Heart left ventricle (tissue), 16 donors: ENCODE results near the gene NUDT5. TPM values are rescaled to one million over a fixed set of nuclear protein-coding genes. Genes with fewer than 3 reads are reported as not detected.
"Not testable (repeated sequence)": the region's sequence is repeated elsewhere in the genome, so short reads cannot be mapped to it uniquely, and the experiment has no call there.

Source experiments
- ATAC-seq, 4 donors: fragments of 200-7000 bp; cut with Tn5 transposase; one replicate each; pipeline ENCODE4 v1.9.1; 2020 to 2022; ENCODE audit warnings: moderate library complexity in 4 of 4, mild to moderate bottlenecking in 3 of 4, moderate number of reproducible peaks in 1 of 4
- DNase-seq, 5 donors: peaks; one replicate each; pipeline ENCODE4 v3.0.0-alpha.2; 2020
- H3K27ac ChIP-seq, 12 donors: fragments of 200-600 bp; sonication (generic) in 4 of 12; one replicate each; pipeline versions ENCODE4 v1.5.0 to v1.8.0; 2016 to 2022; ENCODE audit warnings: mild to moderate bottlenecking in 2 of 12
- H3K27me3 ChIP-seq, 9 donors: fragments of 200-600 bp; sonication (generic) in 2 of 9; one replicate each; pipeline versions ENCODE4 v1.5.1 to v1.8.0; 2016 to 2022; ENCODE audit warnings: mild to moderate bottlenecking in 3 of 9
- H3K36me3 ChIP-seq, 9 donors: fragments of 200-600 bp; sonication (generic) in 2 of 9; one replicate each; pipeline versions ENCODE4 v1.5.0 to v1.8.0; 2018 to 2022; ENCODE audit warnings: mild to moderate bottlenecking in 2 of 9
- H3K4me1 ChIP-seq, 12 donors: fragments of 200-600 bp; sonication (generic) in 4 of 12; one replicate each; pipeline versions ENCODE4 v1.5.0 to v1.8.0; 2016 to 2022; ENCODE audit warnings: mild to moderate bottlenecking in 3 of 12
- H3K4me3 ChIP-seq, 12 donors: fragments of 200-600 bp; sonication (generic) in 4 of 12; one replicate each; pipeline versions ENCODE4 v1.5.0 to v1.8.0; 2017 to 2022; ENCODE audit warnings: mild to moderate bottlenecking in 9 of 12, moderate library complexity in 4 of 12
- H3K9me3 ChIP-seq, 12 donors: fragments of 200-600 bp; sonication (generic) in 4 of 12; one replicate each; pipeline versions ENCODE4 v1.5.0 to v1.8.0; 2016 to 2022; ENCODE audit warnings: mild to moderate bottlenecking in 1 of 12
- POLR2A ChIP-seq, 2 donors: fragments of 450-650 bp; IDR thresholded peaks; one replicate each; pipeline ENCODE4 v1.6.1; 2017; ENCODE audit warnings: antibody characterized with exemption in 2 of 2, mild to moderate bottlenecking in 2 of 2, moderate library complexity in 2 of 2
- WGBS, 4 donors: extraction: QIAGEN DNeasy Blood & Tissue Kit in 2 of 4; methylation state at CpG; one replicate each; pipeline versions ENCODE4 v1.1.5 to v1.1.7; 2013 to 2018; 5-methylcytosine and 5-hydroxymethylcytosine counted together
- intact Hi-C, 10 donors: fragments of 100-400 bp; cut with DNase I; formaldehyde crosslinking; loops; one replicate each; pipeline versions ENCODE4 v1.11.1 to v1.14.2; 2022
- polyA plus RNA-seq, 2 donors: library from polyadenylated mRNA; stranded (reverse); fragments of 200-250 nt; gene quantifications; one replicate each; pipeline ENCODE4 v1.2.3, GENCODE V29; 2013
- total RNA-seq, 9 donors: library from RNA; depleted of rRNA in 2 of 9; stranded (reverse); fragments of >200 nt in 2 of 9; fragmentation: NEBNext Ultra II Directional in 3 of 9; extraction: Animal tissue kit (Norgen Biotek cat#: 25700) in 3 of 9; gene quantifications; one replicate each; pipeline versions ENCODE4 v1.1.0 to v1.2.4, GENCODE V29; 2016 to 2023
- TF ChIP-seq, protein P1 (sequence below), 12 donors: fragments of 200-600 bp; sonication (generic) in 4 of 12; IDR thresholded peaks; one replicate each; pipeline versions ENCODE4 v1.5.0 to v1.8.0; 2018 to 2022; ENCODE audit warnings: antibody characterized with exemption in 12 of 12, mild to moderate bottlenecking in 5 of 12
- donor health status: ischemic (EF 13 %, LVEDD 7.1; RV severe dilation, severe dysfunction).
- donor health status: healthy with polysubstance abuse.
- donor health status: DM: no; HTN: yes; CAD: no.
- donor health status: DM: no; HTN: no; CAD: no.
- donor health status: ischemic (EF 25% LVEDD 6.9; RV normal size, moderate dysfunction).
- donor health status: ischemic (EF 25% LVEDD 5.7; RV mildly dilated, moderate dysfunction).
- donor health status: healthy.
- donor health status: DM: yes; HTN: yes; CAD: no.
- donor health status: ischemic (EF 35%, LVEDD 5.7; RV mildly dilated, moderate dysfunction).
- donor health status: nonischemic (EF 11% LVEDD 7.7; RV severe dilation, severe dysfunction).
- donor health status: DM: yes; HTN: yes; CAD: no.
- donor health status: PGD.
- donor health status: ischemic (EF 29% LVEDD 5.4; RV normal size, mild dysfunction).
- donor health status: nonischemic (EF 23%, LVEDD 6.1; RV moderate dilation, normal function).

The NUDT5 gene
- total and polyA plus RNA-seq, 11 donors, result 5.0 to 23.3 (median 9.2) TPM

DNA sequence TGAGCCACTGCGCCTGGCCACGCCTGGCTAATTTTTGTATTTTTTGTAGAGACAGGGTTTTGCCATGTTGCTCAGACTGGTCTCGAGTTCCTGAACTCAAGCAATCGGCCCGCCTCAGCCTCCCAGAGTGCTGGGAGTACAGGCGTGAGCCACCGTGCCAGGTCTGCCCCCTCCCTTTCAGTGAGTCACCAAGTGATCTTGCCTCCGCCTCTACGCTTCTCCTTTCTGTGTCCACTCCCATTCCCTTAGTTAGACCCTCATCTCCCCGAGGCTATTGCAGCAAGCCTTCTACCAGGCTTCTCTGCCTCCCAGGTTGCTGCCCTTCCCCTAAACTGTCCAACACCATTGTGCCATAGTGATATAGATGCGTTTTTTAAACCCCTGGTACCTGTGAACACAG lies 33.2 kb upstream of the NUDT5 start:
- WGBS, 4 donors, result 95 to 97% (median 96%) methylated on average over 11 of the region's 11 CpGs
- DNase-seq (no peak), ATAC-seq (no peak)
- no peak overlapping the region for H3K4me3 ChIP-seq
- H3K27me3 ChIP-seq, result no peaks in the 10 kb centered on the region
- H3K27ac ChIP-seq, result no peak overlapping the region
- intact Hi-C loops, result no loop called here
- H3K9me3 ChIP-seq, result no peaks in the 10 kb centered on the region
- H3K4me1 ChIP-seq, result peaks cover 0 to 9% (median 0%) of the 10 kb centered on the region in 12 donors
- TF ChIP-seq, protein P1, sequence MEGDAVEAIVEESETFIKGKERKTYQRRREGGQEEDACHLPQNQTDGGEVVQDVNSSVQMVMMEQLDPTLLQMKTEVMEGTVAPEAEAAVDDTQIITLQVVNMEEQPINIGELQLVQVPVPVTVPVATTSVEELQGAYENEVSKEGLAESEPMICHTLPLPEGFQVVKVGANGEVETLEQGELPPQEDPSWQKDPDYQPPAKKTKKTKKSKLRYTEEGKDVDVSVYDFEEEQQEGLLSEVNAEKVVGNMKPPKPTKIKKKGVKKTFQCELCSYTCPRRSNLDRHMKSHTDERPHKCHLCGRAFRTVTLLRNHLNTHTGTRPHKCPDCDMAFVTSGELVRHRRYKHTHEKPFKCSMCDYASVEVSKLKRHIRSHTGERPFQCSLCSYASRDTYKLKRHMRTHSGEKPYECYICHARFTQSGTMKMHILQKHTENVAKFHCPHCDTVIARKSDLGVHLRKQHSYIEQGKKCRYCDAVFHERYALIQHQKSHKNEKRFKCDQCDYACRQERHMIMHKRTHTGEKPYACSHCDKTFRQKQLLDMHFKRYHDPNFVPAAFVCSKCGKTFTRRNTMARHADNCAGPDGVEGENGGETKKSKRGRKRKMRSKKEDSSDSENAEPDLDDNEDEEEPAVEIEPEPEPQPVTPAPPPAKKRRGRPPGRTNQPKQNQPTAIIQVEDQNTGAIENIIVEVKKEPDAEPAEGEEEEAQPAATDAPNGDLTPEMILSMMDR (IDR thresholded peaks at IDR 0.05), result no peak
- no peak for TF ChIP-seq POLR2A (IDR thresholded peaks at IDR 0.05)
- H3K36me3 ChIP-seq, result peaks cover 0 to 73% (median 55%) of the 10 kb centered on the region in 9 donors

DNA sequence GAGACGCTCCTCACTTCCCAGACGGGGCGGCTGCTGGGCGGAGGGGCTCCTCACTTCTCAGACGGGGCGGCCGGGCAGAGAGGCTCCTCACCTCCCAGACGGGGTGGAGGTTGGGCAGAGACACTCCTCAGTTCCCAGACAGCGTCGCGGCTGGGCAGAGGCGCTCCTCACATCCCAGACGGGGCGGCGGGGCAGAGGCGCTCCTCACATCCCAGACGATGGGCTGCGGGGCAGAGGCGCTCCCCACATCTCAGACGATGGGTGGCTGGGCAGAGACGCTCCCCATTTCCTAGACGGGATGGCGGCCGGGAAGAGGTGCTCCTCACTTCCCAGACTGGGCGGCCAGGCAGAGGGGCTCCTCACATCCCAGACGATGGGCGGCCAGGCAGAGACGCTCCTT lies 30.7 kb upstream of the NUDT5 start:
- H3K4me3 ChIP-seq, H3K27me3 ChIP-seq, H3K9me3 ChIP-seq, intact Hi-C loops, DNase-seq, ATAC-seq, H3K27ac ChIP-seq: not testable (repeated sequence)
- H3K36me3 ChIP-seq, result peaks cover 0 to 66% (median 42%) of the 10 kb centered on the region in 9 donors
- peaks cover 0 to 15% (median 6%) of the 10 kb centered on the region in 12 donors for H3K4me1 ChIP-seq
- 97 to 100% (median 97%) methylated on average over 11 to 28 of the region's 28 CpGs for WGBS, 4 donors

DNA sequence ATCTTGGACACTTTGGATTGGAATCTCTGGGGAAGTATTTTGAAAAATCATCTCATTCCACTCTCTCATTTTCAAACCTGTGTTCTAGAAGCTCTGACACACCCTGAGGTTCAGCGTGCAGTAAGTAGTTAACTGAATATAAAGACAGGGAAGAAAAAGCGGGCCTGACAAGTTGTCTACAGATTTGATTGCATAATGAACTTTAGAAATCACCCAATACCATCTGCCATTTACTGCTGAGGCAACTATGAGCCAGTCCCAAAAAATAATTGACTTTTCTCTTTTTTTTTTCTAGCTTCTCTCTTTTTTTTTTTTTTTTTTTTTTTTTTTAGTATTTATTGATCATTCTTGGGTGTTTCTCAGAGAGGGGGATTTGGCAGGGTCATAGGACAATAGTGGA lies 29.8 kb upstream of the NUDT5 start:
- H3K36me3 ChIP-seq, result peaks cover 0 to 59% (median 35%) of the 10 kb centered on the region in 9 donors
- DNase-seq, result no peak
- no peaks in the 10 kb centered on the region for H3K27me3 ChIP-seq
- intact Hi-C loops, result no loop called here
- no peak for ATAC-seq
- no peaks in the 10 kb centered on the region for H3K9me3 ChIP-seq
- TF ChIP-seq, protein P1 (IDR thresholded peaks at IDR 0.05), result no peak
- TF ChIP-seq POLR2A (IDR thresholded peaks at IDR 0.05), result no peak
- no peak overlapping the region for H3K4me3 ChIP-seq
- no peak overlapping the region for H3K27ac ChIP-seq
- WGBS, 4 donors, result 94 to 97% (median 95%) methylated on average over 2 of the region's 2 CpGs
- H3K4me1 ChIP-seq, result peaks cover 0 to 16% (median 7%) of the 10 kb centered on the region in 12 donors

DNA sequence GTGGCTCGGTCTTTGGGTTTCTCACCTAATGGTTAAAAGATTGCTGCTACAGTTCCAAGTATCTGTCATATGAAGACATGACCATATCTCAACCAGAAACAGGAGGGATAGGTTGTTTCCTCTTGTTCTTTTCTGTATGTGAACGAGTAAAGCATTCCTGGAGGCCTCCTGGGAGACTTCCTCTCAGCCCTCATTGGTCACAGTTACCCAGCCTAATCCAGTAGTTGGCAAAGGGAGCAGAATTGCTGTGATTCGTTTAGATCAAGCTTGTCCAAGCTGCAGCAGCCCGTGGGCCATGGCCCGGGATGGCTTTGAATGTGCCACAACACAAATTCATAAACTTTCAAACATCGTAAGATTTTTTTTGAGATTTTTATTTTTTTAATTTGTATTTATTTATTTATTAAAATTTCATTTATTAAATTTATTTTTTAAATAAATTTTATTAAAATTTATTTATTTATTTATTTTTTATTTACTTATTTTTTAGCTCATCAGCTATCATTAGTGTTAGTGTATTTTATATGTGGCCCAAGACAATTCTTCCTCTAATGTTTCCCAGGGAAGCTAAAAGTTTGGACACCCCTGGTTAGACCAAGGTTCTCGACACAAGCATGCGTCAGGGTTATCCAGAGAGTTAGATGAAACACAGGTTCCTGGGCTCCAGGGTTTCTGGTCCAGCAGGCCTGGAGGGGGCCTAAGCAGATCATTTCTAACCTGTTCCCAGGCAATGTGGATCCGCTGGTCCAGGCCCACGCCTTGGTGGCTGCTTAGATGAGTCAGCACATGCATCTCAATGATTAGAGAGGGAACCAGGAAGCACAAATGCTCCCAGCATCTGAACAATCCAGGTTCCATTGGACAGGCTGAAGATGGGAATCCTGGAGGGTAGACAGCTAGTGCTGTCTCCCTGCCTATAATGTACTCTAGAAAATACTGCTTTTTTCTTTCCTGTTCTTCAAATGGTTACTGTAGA lies 25.9 kb upstream of the NUDT5 start:
- peak overlapping the region in 2 of 12 donors; percentile 14 to 56 for H3K27ac ChIP-seq
- no peaks in the 10 kb centered on the region for H3K9me3 ChIP-seq
- peaks cover 0 to 22% (median 10%) of the 10 kb centered on the region in 12 donors for H3K4me1 ChIP-seq
- H3K27me3 ChIP-seq, result no peaks in the 10 kb centered on the region
- DNase-seq (no peak), ATAC-seq (no peak)
- TF ChIP-seq, protein P1 (IDR thresholded peaks at IDR 0.05), result no peak
- no peak for TF ChIP-seq POLR2A (IDR thresholded peaks at IDR 0.05)
- intact Hi-C loops, result no loop called here
- H3K36me3 ChIP-seq, result peaks cover 0 to 73% (median 48%) of the 10 kb centered on the region in 9 donors
- WGBS, 4 donors, result 82 to 85% (median 84%) methylated on average over 10 of the region's 10 CpGs
- H3K4me3 ChIP-seq, result no peak overlapping the region
